ENCODE data around the gene FBXO31.
A peak's percentile ranks its signal among the peaks of the same experiment; 100 is the strongest.

FBXO31 gene

GRCh38 chr16:87319997-87320491 lies 63.5 kb downstream of the FBXO31 start:
- no peak for DNase-seq (ENCODE audit: low spot score)
- H3K4me3 ChIP-seq = no peak overlapping the region
- TF ChIP-seq, protein P1, sequence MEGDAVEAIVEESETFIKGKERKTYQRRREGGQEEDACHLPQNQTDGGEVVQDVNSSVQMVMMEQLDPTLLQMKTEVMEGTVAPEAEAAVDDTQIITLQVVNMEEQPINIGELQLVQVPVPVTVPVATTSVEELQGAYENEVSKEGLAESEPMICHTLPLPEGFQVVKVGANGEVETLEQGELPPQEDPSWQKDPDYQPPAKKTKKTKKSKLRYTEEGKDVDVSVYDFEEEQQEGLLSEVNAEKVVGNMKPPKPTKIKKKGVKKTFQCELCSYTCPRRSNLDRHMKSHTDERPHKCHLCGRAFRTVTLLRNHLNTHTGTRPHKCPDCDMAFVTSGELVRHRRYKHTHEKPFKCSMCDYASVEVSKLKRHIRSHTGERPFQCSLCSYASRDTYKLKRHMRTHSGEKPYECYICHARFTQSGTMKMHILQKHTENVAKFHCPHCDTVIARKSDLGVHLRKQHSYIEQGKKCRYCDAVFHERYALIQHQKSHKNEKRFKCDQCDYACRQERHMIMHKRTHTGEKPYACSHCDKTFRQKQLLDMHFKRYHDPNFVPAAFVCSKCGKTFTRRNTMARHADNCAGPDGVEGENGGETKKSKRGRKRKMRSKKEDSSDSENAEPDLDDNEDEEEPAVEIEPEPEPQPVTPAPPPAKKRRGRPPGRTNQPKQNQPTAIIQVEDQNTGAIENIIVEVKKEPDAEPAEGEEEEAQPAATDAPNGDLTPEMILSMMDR (IDR thresholded peaks at IDR 0.05) = no peak
- H3K27ac ChIP-seq = no peak overlapping the region

- Histone ChIP-seq H3K27ac (no peak overlapping the region), H3K4me3 (no peak overlapping the region)
- DNase-seq (ENCODE audit: low spot score) = no peak
- TF ChIP-seq, protein P1 (IDR thresholded peaks at IDR 0.05) = no peak
Measured at GRCh38 chr16:87319011-87319410, 64.6 kb downstream of the FBXO31 start.

GRCh38 chr16:87317750-87318644 lies 65.6 kb downstream of the FBXO31 start:
- DNase-seq (ENCODE audit: low spot score) = peak; percentile 81
- H3K27ac ChIP-seq = peak overlapping the region; percentile 94 to 98
- TF ChIP-seq, protein P1 (IDR thresholded peaks at IDR 0.05) = no peak
- H3K4me3 ChIP-seq = peak overlapping the region; percentile 85

DNA sequence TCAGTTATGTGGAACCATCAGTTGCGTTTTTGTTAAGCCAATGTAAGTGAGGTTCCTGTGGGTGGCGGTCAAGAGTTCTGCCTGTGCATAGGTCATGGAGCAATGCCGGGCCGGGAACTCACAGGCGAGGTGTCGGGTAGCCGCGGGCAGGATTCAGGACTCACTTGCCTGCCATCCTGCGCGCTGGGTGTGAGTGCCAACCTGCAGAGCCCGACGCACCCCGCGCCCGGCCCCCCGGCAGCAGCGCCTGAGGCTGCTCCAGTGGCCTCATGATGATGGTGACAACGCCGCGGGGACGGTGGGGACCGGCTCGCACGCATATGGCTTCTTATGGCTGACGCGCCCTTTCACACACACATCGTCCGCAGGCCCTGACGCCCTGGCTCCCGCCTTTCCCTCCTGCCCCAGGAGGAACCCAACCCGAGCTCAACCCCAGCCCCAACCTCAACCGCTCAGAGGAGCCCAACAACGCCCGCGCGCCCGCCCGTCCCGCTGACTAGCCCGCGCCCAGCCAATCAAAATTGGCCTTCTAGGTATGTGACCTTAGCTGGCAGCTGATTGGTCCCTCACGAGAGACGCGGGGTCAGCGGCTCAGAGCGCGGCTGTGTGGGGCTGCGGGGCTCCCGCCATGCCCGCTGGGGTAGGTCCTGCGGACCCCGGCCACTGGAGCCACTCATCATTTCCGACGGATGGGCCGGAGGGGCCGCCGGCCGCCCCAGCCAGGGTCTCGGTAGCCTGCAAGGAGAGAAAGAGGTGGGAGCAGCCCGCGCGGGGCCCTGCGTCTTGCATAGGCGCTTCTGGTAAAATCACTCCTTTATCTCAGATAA lies 66.4 kb downstream of the FBXO31 start, which contains the start of gene C16orf95:
TSS of gene C16orf95 (minus strand) at position 470 of the 827 bp plus-strand sequence. CDS start at position 320, 150 bp downstream.
- TF ChIP-seq, protein P1 (IDR thresholded peaks at IDR 0.05) = peak; percentile 54
- H3K4me3 ChIP-seq = peak within 1 kb of the TSS; percentile 85
- peak within 1 kb of the TSS; percentile 94 to 98 for H3K27ac ChIP-seq
- peak; percentile 98 for DNase-seq (ENCODE audit: low spot score)

DNA sequence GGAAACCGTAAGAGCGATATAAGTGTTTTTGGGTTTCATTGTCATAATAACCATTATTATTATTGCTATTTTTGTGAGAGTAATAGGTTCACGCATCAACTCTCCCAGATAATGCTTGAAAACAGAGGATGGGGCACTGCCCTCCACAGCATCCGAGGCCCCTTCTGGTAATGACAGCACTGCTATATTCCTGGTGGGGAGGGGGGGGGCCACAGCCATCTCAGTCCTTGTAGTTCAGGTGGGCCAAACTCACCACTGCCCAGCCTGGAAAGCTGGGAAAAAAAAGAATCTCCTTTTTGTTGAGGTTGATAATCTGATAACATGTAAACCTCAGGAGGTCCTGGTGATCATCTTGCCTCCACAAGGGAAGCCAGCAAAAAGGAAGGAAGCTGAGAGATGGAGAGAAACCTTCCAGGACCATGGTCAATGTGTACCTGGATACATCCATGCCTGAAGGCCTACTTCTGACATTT lies 67.1 kb downstream of the FBXO31 start:
- Histone ChIP-seq H3K4me3 (peak overlapping the region; percentile 85), H3K27ac (peak overlapping the region; percentile 94 to 98)
- TF ChIP-seq, protein P1 (IDR thresholded peaks at IDR 0.05) = no peak
- DNase-seq (ENCODE audit: low spot score) = no peak

- Histone ChIP-seq H3K4me3 (no peak overlapping the region), H3K27ac (no peak overlapping the region)
- no peak for DNase-seq (ENCODE audit: low spot score)
- TF ChIP-seq, protein P1 (IDR thresholded peaks at IDR 0.05) = no peak
Measured at GRCh38 chr16:87314990-87315420, 68.6 kb downstream of the FBXO31 start.

Measured in coronary artery (tissue), 2 donors.